Endothelial cell of umbilical vein (primary cell): Measurements from ENCODE around the gene QDPR. TPM values are rescaled to one million over a fixed set of nuclear protein-coding genes. Genes with fewer than 3 reads are reported as not detected.

ENCODE experiments used
- BruUV-seq: library from RNA; stranded (reverse); fragments of 400-500 nt; replicated peaks from 2 replicates; lab custom pipeline; 2021; lab: Mats Ljungman, UMichigan
- CTCF ChIA-PET: fragments of 300-600, 350-600 bp; sonication (Branson Sonifier 250); formaldehyde crosslinking; loops from one replicate; lab custom pipeline; 2021; ENCODE audit warnings: antibody characterized with exemption, inconsistent platforms; lab: Charles Lee
- POLR2A ChIA-PET: fragments of 300-600, 350-600 bp; sonication (Branson Sonifier 250); formaldehyde crosslinking; loops from one replicate; lab custom pipeline; 2021; ENCODE audit warnings: antibody characterized with exemption, inconsistent platforms; lab: Charles Lee
- DNase-seq: peaks from one replicate; pipeline ENCODE4 v3.0.0-alpha.2; 2011; ENCODE audit warnings: low read depth, low spot score
- FAIRE-seq: peaks from 2 replicates; lab custom pipeline; 2011; peaks lifted over from hg19 to GRCh38; lab: Jason Lieb, UNC
- H2AFZ ChIP-seq: 2 replicates; pipeline ENCODE4 v1.6.0; 2012; ENCODE audit warnings: low read depth, low read length, control low read depth, inconsistent platforms
- H3K27ac ChIP-seq: 2 replicates; pipeline ENCODE4 v1.5.1; 2011; ENCODE audit warnings: low read depth, mild to moderate bottlenecking, control low read depth, low read length, moderate library complexity; ENCODE audit not compliant: insufficient read depth
- H3K27me3 ChIP-seq, 2 experiments: 2 replicates each; pipeline versions ENCODE4 v1.6.0 to v1.6.1; 2011; ENCODE audit warnings: low read length in 2 of 2, mixed read lengths in 1 of 2; ENCODE audit not compliant: control insufficient read depth in 2 of 2, insufficient read depth in 2 of 2
- H3K36me3 ChIP-seq, 2 experiments: 2 replicates in 1 of 2; 3 replicates in 1 of 2; pipeline ENCODE4 v1.5.1; 2011; ENCODE audit warnings: low read length in 2 of 2, mild to moderate bottlenecking in 1 of 2, moderate library complexity in 1 of 2; ENCODE audit not compliant: control insufficient read depth in 2 of 2, insufficient read depth in 2 of 2; ENCODE audit errors: extremely low read depth in 1 of 2
- H3K4me1 ChIP-seq: 3 replicates; pipeline ENCODE4 v1.5.1; 2011; ENCODE audit warnings: mild to moderate bottlenecking, low read length; ENCODE audit not compliant: control insufficient read depth, insufficient read depth; ENCODE audit errors: extremely low read depth
- H3K4me2 ChIP-seq: 2 replicates; pipeline ENCODE4 v1.6.1; 2011; ENCODE audit warnings: low read length, control low read depth, mixed read lengths; ENCODE audit not compliant: insufficient read depth
- H3K4me3 ChIP-seq, 3 experiments: fragments of 200-600 bp in 1 of 3; sonication (generic), shearing (Covaris generic) in 1 of 3; replicated peaks in 1 of 3; 2 replicates each; pipeline ENCODE4 v1.5.1; 2011 to 2016; ENCODE audit warnings: control low read depth in 3 of 3, low read length in 3 of 3, mild to moderate bottlenecking in 2 of 3, inconsistent platforms in 1 of 3, low read depth in 1 of 3, moderate library complexity in 1 of 3; ENCODE audit not compliant: insufficient read depth in 1 of 3
- H3K79me2 ChIP-seq: 2 replicates; pipeline ENCODE4 v1.6.0; 2012; ENCODE audit warnings: low read length, inconsistent platforms; ENCODE audit not compliant: control insufficient read depth, insufficient read depth
- H3K9ac ChIP-seq: replicated peaks from 2 replicates; pipeline ENCODE3; 2011; ENCODE audit warnings: low read length, control low read depth; ENCODE audit not compliant: insufficient read depth; ENCODE audit errors: extremely low read depth
- H3K9me1 ChIP-seq: replicated peaks from 3 replicates; pipeline ENCODE4 v1.6.0; 2011; ENCODE audit warnings: mild to moderate bottlenecking, low read length; ENCODE audit not compliant: control insufficient read depth, insufficient read depth; ENCODE audit errors: extremely low read depth
- H3K9me3 ChIP-seq: replicated peaks from 2 replicates; pipeline ENCODE4 v1.5.1; 2012; ENCODE audit warnings: low read length, inconsistent platforms; ENCODE audit not compliant: control insufficient read depth, insufficient read depth
- H4K20me1 ChIP-seq: replicated peaks from 2 replicates; pipeline ENCODE3; 2011; ENCODE audit warnings: mild to moderate bottlenecking, low read length; ENCODE audit not compliant: control insufficient read depth, insufficient read depth; ENCODE audit errors: extremely low read depth
- EZH2 ChIP-seq: IDR thresholded peaks from 2 replicates; pipeline ENCODE4 v1.6.1; 2012; ENCODE audit warnings: borderline replicate concordance, low read depth, mild to moderate bottlenecking, moderate library complexity, low read length, inconsistent platforms; ENCODE audit not compliant: severe bottlenecking
- FOS ChIP-seq: IDR thresholded peaks from 2 replicates; pipeline ENCODE4 v1.6.1; 2011; ENCODE audit warnings: mild to moderate bottlenecking, low read length, moderate library complexity, borderline replicate concordance; ENCODE audit not compliant: insufficient read depth
- GATA2 ChIP-seq: IDR thresholded peaks from 2 replicates; pipeline ENCODE4 v1.7.0; 2011; ENCODE audit warnings: low read depth, mild to moderate bottlenecking, moderate library complexity, mixed read lengths, low read length; ENCODE audit not compliant: insufficient read length, insufficient read depth
- JUN ChIP-seq: IDR thresholded peaks from 2 replicates; pipeline ENCODE4 v1.6.1; 2011; ENCODE audit warnings: borderline replicate concordance, low read depth; ENCODE audit not compliant: insufficient read length, insufficient read depth
- MYC ChIP-seq: IDR thresholded peaks from one replicate; pipeline ENCODE4 v1.6.1; 2011; ENCODE audit warnings: mild to moderate bottlenecking, low read depth, low read length
- POLR2A ChIP-seq: IDR thresholded peaks from 2 replicates; pipeline ENCODE4 v1.6.1; 2012; ENCODE audit warnings: low read depth, mild to moderate bottlenecking, control low read depth, low read length
- POLR2AphosphoS5 ChIP-seq: IDR thresholded peaks from 2 replicates; pipeline ENCODE4 v1.6.1; 2012; ENCODE audit warnings: low read depth, mild to moderate bottlenecking, control low read depth, low read length, moderate library complexity; ENCODE audit not compliant: insufficient read depth
- dilution Hi-C: fragments of 300-500 bp; cut with MboI; formaldehyde crosslinking; loops from one replicate; pipeline ENCODE4 v1.15.0; 2019; ENCODE audit warnings: low sequenced_read_pairs; ENCODE audit not compliant: extremely low pct_ligation_motif_present
- intact Hi-C: fragments of 100-400 bp; cut with micrococcal nuclease; formaldehyde crosslinking; loops from one replicate; pipeline ENCODE4 v1.10.0; 2022
- polyA plus RNA-seq, 4 experiments: library from polyadenylated mRNA; depleted of rRNA in 3 of 4; stranded (reverse) in 3 of 4; unstranded in 1 of 4; fragments of >200 nt; gene quantifications; 2 replicates each; pipeline versions ENCODE4 v1.2.1 to v1.2.3, GENCODE V29; 2011 to 2012; ENCODE audit warnings: missing spikeins in 1 of 4
- total RNA-seq: library from RNA; stranded (reverse); gene quantifications from 2 replicates; pipeline ENCODE4 v1.2.3, GENCODE V29; 2021
- TF ChIP-seq, protein P1 (sequence below), 2 donors: IDR thresholded peaks; 1 replicate in 1 of 2; 2 replicates in 1 of 2; pipeline ENCODE4 v1.5.1; 2011; ENCODE audit warnings: low read length in 2 of 2, mild to moderate bottlenecking in 2 of 2, moderate library complexity in 2 of 2, control low read depth in 1 of 2, inconsistent platforms in 1 of 2, low read depth in 1 of 2; ENCODE audit not compliant: insufficient read depth in 1 of 2; ENCODE audit errors: extremely low read depth in 1 of 2
- TF ChIP-seq, protein P2 (sequence below): IDR thresholded peaks from 2 replicates; pipeline ENCODE4 v1.6.1; 2011; ENCODE audit not compliant: insufficient read depth, insufficient read length

QDPR gene
- total and polyA plus RNA-seq, 2 donors (not counting 3 experiments of a cell fraction or from before 2014, with no cell fraction given) = 20.5 to 20.9 TPM

DNA sequence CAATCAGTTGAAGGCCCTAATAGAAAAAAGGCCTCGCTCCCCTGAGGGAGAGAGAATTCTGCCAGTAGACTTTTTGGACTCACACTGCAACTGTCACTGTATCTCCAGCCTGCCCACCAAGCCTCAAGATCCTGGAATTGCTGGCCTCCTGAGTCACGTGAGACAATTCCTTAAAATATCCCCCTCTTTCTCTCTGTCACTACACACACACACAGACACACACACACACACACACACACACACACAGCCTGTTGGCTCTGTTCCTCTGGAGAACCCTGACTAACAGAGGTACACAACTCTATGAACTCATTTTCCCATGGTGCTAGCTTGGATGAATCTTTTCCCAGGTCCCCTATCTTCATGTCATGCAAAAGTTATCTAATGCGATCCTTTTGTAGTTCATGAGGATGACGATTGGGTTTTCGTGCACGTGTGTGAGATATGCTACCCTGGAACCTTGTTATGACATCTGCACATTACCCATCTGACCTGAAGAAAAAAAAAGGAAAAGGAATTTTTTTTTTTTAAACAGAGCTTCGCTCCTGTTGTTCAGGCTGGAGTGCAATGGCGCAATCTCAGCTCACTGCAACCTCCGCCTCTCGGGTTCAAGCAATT lies 16.8 kb upstream of the QDPR start:
- H4K20me1 ChIP-seq = no peaks in the 10 kb centered on the region
- H3K9ac ChIP-seq = no peak overlapping the region
- FAIRE-seq (no peak), DNase-seq (no peak)
- no TSS peak for BruUV-seq
- ChIA-PET CTCF (no interaction called here), POLR2A (no interaction called here)
- no peak overlapping the region for H3K27ac ChIP-seq
- no peaks in the 10 kb centered on the region for H3K79me2 ChIP-seq
- H3K4me1 ChIP-seq = no peaks in the 10 kb centered on the region
- no peaks in the 10 kb centered on the region for H3K9me1 ChIP-seq
- no peaks in the 10 kb centered on the region for H3K36me3 ChIP-seq
- TF ChIP-seq POLR2AphosphoS5 (no peak), GATA2 (no peak), MYC (no peak), JUN (no peak), EZH2 (no peak), POLR2A (no peak), FOS (no peak)
- TF ChIP-seq, protein P1, sequence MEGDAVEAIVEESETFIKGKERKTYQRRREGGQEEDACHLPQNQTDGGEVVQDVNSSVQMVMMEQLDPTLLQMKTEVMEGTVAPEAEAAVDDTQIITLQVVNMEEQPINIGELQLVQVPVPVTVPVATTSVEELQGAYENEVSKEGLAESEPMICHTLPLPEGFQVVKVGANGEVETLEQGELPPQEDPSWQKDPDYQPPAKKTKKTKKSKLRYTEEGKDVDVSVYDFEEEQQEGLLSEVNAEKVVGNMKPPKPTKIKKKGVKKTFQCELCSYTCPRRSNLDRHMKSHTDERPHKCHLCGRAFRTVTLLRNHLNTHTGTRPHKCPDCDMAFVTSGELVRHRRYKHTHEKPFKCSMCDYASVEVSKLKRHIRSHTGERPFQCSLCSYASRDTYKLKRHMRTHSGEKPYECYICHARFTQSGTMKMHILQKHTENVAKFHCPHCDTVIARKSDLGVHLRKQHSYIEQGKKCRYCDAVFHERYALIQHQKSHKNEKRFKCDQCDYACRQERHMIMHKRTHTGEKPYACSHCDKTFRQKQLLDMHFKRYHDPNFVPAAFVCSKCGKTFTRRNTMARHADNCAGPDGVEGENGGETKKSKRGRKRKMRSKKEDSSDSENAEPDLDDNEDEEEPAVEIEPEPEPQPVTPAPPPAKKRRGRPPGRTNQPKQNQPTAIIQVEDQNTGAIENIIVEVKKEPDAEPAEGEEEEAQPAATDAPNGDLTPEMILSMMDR (IDR thresholded peaks at IDR 0.05; ENCODE audit: extremely low read depth in 1 of 2, insufficient read depth in 1 of 2, low read depth in 1 of 2, low read length in 2 of 2) = no peak
- TF ChIP-seq, protein P2, sequence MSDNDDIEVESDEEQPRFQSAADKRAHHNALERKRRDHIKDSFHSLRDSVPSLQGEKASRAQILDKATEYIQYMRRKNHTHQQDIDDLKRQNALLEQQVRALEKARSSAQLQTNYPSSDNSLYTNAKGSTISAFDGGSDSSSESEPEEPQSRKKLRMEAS = no peak
- dilution Hi-C loops = no loop called here
- no peak overlapping the region for H3K4me3 ChIP-seq
- no peak overlapping the region for H3K4me2 ChIP-seq
- H3K9me3 ChIP-seq = no peaks in the 10 kb centered on the region
- H2AFZ ChIP-seq = no peak overlapping the region
- intact Hi-C loops = no loop called here
- no peaks in the 10 kb centered on the region for H3K27me3 ChIP-seq
